Left lobe of liver (tissue), 2 donors: ENCODE measurements around the gene SLC2A5. TPM values are rescaled to one million over a fixed set of nuclear protein-coding genes. Genes with fewer than 3 reads are reported as not detected.

Source experiments
- ATAC-seq: fragments of 200-7000 bp; cut with Tn5 transposase; one replicate; pipeline ENCODE4 v1.9.1; 2020; ENCODE audit warnings: mild to moderate bottlenecking, moderate library complexity
- DNase-seq: peaks from one replicate; pipeline ENCODE4 v3.0.0-alpha.2; 2020; ENCODE audit warnings: low spot score
- total RNA-seq: library from RNA; stranded (reverse); gene quantifications from one replicate; pipeline ENCODE4 v1.2.1, GENCODE V29; 2021
- donor health status: DM: no; HTN: no; CAD: no; lungs with moderate emphysema.
- donor health status: DM: no; HTN: yes; CAD: no.

SLC2A5 gene
- total RNA-seq, 1 donor from 2014 or later, result 0.35 TPM

GRCh38 chr1:9093581-9093980 lies 24.1 kb upstream of the SLC2A5 start:
- ATAC-seq (no peak), DNase-seq (no peak)

GRCh38 chr1:9093091-9093490 lies 23.7 kb upstream of the SLC2A5 start:
- DNase-seq, result no peak
- ATAC-seq, result no peak

GRCh38 chr1:9088807-9089206 lies 19.4 kb upstream of the SLC2A5 start:
- DNase-seq, result no peak
- no peak for ATAC-seq

DNA sequence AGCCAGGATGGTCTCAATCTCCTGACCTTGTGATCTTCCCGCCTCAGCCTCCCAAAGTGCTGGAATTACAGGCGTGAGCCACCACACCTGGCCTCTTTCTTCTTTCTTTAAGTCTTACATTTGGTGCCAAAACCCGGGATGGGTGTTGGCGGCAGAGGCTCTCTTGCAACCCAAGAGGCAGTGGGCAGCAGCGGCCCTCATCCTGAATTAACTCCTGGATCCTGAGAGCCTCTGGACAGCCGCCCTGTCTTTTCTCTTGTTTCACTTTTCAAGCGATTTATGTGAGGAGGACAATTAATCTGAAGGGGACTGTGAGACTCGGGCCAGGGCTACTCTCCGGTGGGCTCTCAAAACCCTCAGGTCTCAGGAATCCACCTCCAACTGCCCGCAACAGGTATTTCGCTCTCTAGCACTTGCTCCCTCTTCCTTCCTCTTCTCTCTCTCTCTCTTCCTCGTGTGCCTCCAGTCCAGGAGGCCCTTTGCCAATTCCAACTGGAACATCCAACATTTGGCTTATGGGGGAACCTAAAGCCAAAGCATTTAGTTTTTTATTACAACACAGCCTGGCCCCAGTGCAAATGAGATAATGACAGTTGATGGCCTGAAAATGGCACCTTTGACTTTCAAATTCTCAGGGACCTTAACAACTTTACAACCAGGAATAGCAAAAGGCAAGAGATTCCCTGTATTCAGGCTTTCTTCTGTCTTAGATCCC lies 18.1 kb upstream of the SLC2A5 start:
- DNase-seq, result no peak

GRCh38 chr1:9086796-9087195 lies 17.4 kb upstream of the SLC2A5 start:
- DNase-seq (no peak), ATAC-seq (no peak)

More for the DNA sequence above, 18.1 kb upstream of the SLC2A5 start:
- no peak for ATAC-seq

DNA sequence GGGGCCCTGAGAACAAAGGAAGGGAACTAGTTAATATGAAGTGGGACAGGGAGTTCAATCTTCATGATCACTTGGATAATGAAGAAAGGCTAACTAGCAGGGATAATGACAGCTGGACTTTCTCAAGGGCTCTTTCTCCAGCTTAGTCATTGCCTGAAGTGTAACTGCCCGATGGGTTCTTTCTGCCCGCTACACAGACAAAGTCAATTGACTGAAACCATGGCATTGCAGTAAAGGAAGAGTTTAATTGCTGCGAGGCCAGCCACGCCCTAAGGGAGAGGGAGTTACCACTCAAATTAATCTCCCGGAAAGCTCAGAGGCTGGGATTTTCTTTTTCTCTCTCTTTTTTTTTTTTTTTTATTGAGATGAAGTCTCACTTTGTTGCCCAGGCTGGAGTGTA lies 16.6 kb upstream of the SLC2A5 start:
- DNase-seq (no peak), ATAC-seq (no peak)

DNA sequence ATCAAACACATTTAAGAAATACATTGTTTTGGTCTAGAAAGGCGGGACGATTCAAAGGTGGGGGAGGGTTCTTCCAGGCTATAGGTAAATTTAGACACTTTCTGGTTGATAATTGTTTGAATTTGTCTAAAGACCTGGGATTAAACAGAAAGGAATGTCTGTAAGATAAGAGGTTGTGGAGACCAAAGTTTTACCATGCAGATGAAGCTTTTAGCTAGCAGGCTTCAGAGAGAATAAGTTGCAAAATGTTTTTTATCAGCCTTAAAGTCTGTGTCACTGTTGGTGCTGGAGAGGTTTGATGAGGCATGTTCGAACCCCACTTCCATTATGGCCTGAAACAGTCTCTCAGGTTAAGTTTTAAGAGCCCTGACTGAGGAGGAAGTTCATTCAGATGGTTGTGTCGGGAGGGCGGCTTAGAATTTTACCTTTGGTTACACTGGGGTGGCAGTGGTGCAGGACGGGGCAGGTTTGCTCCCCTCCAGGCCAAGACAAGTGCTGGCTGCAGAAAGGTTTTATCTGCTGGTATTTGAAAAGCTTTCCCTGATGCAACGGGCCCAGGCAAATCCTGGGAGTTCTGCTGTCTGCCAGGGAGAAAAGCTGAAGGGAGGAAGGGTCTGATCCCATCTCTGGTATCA lies 16.0 kb upstream of the SLC2A5 start:
- ATAC-seq (no peak), DNase-seq (no peak)

GRCh38 chr1:9084906-9085305 lies 15.5 kb upstream of the SLC2A5 start:
- ATAC-seq (no peak), DNase-seq (no peak)

DNA sequence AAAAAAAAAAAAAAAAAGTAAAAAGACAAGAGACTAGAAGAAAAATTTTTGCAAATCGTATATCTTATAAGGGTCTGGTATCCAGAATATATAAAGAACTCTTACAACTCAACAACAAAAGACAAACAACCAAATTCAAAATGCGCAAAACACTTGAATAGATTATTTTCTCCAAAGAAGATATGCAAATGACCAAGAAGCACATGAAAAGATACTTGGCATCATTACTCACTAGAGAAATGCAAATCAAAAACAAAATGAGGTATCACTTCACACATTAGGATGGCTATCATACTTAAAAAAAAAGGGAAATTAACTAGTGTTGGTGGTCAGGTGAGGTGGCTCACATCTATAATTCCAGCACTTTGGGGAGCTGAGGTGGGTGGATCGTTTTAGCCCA lies 12.0 kb upstream of the SLC2A5 start:
- ATAC-seq (no peak), DNase-seq (no peak)

DNA sequence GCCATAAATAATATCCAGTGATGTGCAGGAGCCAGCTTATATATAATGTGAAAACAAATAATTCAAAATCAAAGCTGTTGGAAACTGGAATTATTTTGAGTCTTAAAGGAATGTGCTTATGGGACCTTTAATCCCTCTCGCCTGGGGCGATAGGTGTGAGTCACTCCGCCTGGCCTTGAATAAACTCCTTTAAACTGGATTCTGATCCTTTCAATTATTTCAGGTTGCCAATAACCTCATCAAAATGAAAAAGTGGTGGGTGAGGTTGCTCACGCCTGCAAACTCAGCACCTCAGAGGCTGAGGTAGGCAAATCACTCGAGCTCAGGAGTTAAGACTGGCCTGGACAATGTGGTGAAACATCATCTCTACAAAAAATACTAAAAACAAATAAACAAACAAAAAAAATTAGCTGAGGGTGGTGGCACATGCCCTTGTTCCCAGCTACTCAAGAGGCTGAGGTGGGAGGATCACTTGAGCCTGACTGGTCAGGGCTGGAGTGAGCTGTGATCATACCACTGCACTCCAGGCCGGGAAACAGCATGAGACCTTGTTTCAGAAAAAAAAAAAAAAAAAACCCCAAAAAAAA lies 11.4 kb upstream of the SLC2A5 start:
- no peak for ATAC-seq
- no peak for DNase-seq

DNA sequence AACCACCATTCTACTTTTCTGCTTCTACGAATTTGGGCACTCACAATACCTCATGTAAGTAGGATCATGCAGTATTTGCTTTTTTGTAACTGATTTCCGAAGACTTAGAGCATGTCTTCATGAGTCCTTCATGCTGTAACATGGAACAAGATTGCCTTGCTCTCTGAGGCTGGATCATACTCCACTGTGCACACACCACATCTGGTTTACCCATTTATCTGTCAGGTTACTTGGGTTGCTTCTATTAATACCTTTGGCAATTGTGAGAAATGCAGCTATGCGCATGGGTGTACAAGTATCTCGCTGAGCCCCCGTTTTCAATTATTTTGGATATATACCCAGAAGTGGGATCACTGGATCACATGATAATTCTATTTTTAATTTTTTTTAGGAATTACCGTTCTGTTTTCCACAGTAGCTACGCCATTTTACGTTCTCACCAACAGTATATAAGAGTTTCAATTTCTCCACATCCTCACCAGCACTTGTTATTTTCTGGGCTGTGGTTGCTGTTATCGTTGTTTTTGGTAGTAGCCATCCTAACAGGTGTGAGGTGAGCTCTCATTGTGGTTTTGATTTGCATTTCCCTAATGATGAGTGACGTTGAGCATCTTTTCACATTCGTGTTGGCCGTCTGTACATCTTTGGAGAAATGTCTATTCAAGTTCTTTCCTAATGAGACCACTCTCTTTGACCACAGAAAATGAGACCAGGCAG lies 10.7 kb upstream of the SLC2A5 start:
- no peak for ATAC-seq
- no peak for DNase-seq

GRCh38 chr1:9078752-9079500 lies 9.5 kb upstream of the SLC2A5 start:
- ATAC-seq (no peak), DNase-seq (no peak)

DNA sequence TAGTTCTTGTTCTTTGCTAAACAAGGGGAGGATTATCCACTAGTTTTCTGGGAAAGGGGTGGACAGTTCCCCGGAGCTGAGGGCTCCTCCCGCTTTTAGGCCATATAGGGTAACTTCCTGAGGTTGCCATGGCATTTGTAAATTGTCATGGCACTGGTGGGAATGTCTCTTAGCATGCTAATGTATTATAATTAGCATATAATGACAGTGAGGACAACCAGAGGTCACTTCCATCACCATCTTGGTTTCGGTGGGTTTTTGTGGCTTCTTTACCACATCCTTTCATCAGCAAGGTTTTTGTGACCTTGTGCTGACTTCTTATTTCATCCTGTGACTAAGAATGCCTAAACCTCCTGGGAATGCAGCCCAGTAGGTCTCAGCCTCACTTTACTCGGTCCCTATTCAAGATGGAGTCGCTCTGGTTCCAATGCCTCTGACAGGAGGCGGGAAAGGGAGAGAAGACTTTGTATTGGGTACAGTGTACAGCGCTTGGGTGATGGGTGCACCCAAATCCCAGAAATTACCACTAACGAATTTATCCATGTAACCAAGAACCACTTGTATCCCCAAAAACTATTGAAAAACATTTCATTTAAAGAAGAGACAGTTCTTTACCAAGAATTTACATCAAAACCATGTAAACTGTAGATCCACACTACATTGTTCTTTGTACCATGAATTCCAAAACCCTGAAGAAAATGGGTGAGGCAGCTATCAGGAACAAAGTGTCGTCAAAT lies 8.7 kb upstream of the SLC2A5 start:
- ATAC-seq, result no peak
- no peak for DNase-seq

- ATAC-seq, result no peak
- no peak for DNase-seq
These were observed 5.6 kb upstream of the SLC2A5 start for GRCh38 chr1:9075022-9075421.

GRCh38 chr1:9073143-9073542 lies 3.7 kb upstream of the SLC2A5 start:
- DNase-seq (no peak), ATAC-seq (no peak)

DNA sequence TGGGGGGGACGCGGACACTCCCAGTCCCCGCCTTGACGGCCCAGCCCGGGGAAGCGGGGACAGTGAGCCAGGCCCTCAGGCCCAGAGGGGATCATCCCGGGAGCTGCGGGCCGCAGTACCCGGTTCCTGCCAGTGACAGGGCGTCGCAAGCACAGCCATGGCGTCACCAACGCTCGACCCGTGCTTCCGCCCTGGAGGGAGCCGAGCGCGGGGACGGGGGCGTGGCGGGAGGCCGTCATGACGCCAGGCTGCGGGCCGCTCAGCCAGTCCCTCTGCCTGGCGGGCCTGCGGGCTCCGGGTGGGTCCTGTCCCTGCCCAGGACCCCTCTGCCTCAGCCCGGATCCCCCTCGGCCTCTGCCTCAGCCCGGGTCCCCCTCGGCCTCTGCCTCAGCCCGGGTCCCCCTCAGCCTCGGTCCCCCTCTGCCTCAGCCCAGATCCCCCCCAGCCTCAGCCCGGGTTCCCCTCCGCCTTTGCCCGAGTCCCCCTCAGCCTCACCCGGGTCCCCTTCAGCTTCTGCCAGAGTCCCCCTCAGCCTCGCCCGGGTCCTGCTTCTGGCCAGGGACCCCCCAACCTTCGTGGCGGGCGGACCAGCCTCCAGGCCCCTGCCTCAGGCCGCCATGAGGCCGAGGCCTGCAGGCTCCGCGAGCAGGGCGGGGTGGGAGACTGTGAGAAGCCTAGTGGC lies 2.3 kb upstream of the SLC2A5 start:
- no peak for DNase-seq
- no peak for ATAC-seq

- DNase-seq, result no peak
- ATAC-seq, result peak; percentile 34
These were observed 1.1 kb upstream of the SLC2A5 start for GRCh38 chr1:9070486-9070885.

- no peak for ATAC-seq
- DNase-seq, result no peak
These were observed 482 bp downstream of the SLC2A5 start for GRCh38 chr1:9068981-9069325.

GRCh38 chr1:9066945-9067807 lies 2.3 kb downstream of the SLC2A5 start:
- DNase-seq (no peak), ATAC-seq (peak; percentile 28)
